HG03354 (cell line): ENCODE data around the gene HOXC5.

Experiments
- ATAC-seq: cut with Tn5 transposase; IDR thresholded peaks from one replicate; pipeline ENCODE4 v1.9.1; 2021; ENCODE audit warnings: mild to moderate bottlenecking; ENCODE audit not compliant: unreplicated experiment, poor library complexity, severe bottlenecking

HOXC5 gene

GRCh38 chr12:54030442-54030801, 2.4 kb upstream of the HOXC5 start:
- no peak for ATAC-seq

DNA sequence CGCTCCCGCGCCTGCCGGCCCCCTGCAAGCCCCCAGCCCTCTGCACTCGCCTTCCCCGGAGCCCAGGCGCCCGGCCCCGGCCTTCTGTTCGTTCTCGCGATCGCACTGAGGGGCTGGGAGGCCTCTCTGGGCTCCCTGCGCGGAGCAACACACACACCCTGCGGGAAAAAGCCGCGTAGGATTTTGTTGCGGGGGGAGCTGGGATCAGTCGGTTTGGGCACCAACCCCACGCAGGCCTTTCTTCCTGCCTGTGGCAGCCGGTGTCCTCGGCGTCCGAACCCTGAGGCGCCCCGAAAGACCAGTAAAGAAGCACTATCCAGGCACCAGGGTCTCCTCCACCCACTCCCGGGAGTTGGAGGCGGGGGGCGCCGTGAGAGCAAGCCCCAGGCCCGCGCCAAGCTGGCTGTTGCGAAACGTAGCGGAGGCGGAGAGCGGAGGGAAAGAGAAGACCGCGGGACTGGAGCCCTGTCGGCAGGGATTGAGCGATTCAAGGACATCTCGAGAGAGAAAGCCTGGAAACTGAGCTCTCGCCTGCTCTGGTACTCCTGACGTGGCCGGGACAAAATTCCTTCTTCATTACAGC, 1.9 kb upstream of the HOXC5 start:
- no peak for ATAC-seq

GRCh38 chr12:54031480-54031879, 1.4 kb upstream of the HOXC5 start:
- no peak for ATAC-seq

- ATAC-seq, result no peak
Observed at GRCh38 chr12:54032086-54032619, 697 bp upstream of the HOXC5 start.

DNA sequence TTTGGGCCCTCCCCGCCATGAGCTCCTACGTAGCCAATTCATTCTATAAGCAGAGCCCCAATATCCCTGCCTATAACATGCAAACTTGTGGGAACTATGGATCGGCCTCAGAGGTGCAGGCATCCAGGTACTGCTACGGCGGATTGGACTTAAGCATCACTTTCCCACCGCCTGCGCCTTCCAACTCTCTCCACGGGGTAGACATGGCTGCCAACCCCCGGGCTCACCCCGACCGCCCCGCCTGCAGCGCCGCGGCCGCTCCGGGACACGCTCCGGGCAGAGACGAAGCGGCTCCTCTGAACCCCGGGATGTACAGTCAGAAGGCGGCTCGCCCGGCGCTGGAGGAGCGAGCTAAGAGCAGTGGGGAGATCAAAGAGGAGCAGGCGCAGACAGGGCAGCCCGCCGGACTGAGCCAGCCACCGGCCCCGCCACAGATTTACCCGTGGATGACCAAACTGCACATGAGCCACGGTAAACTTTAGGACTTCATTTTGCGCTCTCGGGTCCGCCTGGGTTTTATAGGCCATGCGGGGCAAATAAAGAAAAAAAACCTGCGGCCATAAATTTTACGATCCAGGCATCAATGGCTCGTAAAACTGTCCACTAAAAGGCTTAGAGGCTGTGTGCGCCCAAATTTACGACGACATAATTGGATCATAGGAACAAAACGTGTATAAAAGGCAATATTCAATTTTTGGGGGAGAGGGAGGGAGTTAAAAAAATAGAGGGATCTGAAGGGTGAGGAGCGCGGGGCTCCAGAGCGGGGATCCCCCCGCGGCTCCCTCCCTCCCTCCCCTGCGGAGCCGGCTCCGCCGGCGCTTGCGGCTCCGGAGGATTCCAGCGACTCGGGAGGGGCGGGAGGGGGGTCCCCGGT, 493 bp downstream of the HOXC5 start:
- ATAC-seq, result no peak

GRCh38 chr12:54033980-54034784, 1.3 kb downstream of the HOXC5 start:
- no peak for ATAC-seq

GRCh38 chr12:54034785-54035310, 2.0 kb downstream of the HOXC5 start:
- ATAC-seq, result no peak

- ATAC-seq, result no peak
Observed at GRCh38 chr12:54035568-54036264, 2.9 kb downstream of the HOXC5 start.

DNA sequence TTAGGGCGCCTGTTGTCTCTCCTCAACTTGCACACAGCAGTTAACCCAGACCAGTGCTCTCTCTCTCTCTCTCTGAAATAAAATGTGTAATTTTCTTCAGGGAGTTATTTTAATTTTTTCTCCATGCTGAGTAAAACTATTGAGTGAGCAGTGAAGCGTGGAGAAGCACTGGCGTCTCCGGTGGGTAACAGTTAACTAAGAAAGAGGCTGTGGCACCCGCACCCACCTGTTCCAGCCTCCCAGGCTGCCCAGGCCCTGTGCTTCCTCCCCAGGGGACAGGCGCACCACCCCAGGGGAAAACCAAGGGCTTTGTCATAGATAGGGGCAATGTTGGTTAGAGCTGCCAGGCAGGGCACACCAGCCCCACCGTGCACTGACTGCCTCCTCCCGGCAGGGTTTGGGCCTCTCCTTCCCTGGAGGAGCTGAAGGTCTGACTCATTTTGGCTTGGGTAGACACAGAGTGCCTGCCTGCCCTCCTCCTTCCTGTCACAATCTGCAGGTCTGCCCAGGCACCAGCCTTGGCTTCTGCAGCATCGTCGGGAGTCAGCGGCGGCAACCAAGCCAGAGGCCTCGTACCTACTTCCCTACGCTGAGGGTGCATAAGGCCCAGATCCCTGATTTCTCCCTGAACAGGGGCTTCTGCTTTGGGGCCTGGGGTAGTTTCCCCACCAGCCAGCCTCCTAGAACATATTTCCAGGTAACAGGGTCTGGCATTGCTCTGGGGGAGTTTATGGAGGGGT, 3.9 kb downstream of the HOXC5 start:
- ATAC-seq, result no peak

DNA sequence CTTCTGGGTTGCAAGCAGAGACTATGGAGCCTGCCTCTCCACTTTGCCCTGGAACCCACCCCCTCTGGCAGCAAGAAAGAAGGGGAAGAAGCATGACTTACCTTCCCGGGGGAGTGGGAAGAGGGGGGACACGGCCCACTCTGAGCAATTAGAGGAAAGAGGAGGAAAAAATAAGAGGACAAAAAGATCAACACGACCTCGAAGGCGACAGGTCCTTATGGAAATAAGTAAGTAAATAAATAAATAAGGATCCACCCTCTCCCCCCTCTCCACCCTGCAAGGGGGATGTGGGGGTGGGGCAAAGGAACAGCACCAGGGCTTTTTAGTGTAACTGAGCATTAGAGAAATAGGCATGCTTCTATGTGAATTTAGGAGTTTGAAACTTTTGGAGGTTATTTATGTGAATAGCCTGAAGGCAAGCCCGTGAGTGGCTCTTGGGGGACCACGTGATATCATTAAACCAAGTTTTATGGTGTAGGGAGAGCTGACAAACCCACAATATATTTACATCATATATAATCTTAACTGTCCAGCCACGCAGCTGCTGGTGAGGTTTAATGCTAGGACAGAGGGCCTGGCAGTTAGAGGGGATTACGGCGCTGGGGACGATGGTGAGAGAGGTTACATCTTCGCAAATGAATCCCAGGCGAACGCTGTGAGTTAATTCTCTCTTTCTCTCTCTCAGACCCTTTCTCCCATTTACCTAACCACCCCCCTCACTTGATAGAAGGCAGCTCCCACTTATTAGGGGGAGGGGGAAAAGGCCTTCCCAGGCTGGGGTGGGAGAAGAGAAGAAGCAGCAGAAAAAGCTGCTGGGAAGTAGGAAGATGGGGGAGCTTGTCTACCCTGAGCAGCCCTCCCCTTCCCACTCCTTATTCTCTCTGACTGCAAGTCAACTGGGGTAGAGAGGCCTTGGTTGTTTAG, 4.8 kb downstream of the HOXC5 start:
- no peak for ATAC-seq

DNA sequence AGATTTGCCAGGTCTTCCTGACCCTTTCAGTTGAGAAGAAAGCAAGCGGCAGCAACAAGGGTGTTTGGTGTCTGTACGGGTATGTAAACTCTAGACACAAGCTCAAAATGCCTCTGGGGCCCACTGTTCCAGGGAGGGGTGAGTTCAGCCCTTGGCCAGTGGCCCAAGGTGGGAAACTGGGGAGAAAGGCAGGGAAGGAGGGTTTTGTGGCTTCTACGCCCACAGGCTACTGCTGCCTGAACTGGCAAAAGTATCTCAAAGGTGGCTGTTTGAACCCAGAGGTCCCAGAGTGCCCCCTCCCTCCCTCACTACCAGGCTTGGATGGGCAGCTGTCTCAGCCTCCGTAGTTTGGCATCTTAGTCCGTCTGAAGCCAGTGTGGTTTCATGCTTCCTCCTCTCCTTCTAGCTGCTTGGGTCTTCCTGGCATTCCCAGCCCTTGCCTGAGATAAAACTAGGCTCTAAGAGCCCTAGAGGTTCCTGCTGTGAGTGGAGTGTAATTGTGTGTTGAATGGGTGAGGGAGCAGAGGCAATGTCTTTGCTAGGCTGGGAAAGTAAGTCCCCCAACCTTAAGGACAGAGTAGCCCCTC, 5.5 kb downstream of the HOXC5 start:
- no peak for ATAC-seq

DNA sequence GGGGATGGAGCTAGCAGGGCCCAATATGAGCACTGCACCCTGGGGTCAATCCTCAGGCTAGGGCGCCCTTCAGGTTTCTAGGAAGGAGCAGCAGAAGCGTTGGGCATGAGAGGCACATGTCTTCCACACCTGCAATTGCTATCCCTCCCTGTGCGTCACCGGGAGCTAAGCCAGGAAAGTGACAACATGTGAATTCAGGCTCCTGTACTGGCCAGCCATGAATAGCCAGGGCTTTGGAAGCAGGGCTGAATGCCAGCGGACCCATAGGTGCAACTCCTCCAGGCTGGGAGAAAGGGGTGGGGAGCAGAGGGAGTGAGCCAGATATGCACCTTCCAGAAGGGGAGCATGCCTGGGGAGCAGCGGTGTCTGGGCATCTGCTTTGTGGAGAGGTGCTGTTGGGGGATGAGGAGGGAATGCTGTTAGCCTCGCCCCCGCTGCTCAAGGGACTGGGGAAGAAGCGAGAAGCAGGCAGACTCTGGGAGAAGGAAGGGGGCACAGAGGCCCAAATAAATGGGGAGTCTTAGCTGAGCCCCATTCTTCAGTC, 6.1 kb downstream of the HOXC5 start:
- ATAC-seq, result no peak

GRCh38 chr12:54039417-54040147, 6.7 kb downstream of the HOXC5 start:
- no peak for ATAC-seq

GRCh38 chr12:54040148-54040494, 7.3 kb downstream of the HOXC5 start:
- no peak for ATAC-seq

DNA sequence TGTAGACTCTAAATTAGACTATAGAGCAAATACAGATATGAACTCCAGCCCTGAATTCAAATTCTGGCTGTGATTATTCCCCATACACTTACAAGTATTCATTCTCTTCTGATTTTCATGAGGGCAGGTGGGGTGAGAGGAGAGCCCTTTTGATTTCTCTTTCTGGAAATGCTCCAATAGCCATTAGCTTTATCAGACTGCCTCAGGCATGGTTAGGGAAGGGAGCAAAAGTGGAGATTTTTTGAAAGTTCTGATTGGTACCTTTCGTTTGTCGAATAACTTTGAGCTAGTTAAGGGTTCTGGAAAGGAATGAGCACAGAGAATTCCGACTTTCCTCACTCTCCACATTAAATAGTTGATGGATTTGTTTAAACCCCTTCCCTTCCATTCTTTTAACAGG, 7.8 kb downstream of the HOXC5 start:
- ATAC-seq, result no peak

GRCh38 chr12:54041097-54041690, 8.3 kb downstream of the HOXC5 start:
- no peak for ATAC-seq
